ENCODE data around the gene ANP32B.
"Not testable (repeated sequence)": the region's sequence is repeated elsewhere in the genome, so short reads cannot be mapped to it uniquely, and the experiment has no call there.

Gene ANP32B

DNA sequence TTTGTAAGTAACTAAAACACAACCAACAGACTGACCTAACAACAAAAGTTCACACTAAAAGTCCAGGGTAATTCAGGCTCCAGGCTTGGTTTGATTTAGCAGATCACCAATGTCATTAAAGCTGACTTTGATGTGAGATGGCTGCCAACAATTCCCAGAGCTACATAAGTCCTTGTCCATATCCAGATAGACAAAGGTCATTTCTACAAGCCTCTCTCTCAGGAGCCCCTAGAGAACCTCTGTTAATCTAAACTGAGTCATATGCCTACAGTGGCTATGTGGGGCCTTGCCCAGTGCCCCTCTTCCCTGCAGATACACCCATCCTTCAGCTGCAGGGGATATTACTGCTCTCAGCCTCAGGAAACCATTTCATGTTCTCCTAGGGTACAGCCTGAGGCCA is 18.2 kb upstream of the ANP32B start:
- no peak for DNase-seq

DNA sequence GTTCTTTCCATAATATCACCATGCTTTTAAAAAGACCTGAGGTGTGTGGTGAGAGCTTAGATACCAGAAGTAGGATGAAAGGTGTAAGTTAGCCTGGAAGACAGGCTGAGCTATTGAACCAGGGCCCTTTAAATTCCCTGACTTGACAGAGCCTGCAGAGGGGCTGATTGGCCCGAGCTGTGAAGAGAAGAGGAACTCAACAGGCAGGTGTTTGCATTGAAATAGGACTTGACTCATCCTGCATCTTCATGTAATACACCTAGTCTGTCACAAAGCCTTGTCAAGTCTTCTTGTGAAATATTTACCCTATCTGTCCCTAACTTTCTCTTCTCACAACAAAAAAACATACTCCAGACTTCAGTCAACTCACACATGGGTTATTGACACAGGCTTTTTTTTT is 16.6 kb upstream of the ANP32B start:
- no peak for DNase-seq

GRCh38 chr9:97969014-97969413 is 14.1 kb upstream of the ANP32B start:
- no peak for DNase-seq

GRCh38 chr9:97970165-97970564 is 13.0 kb upstream of the ANP32B start:
- no peak for DNase-seq

- DNase-seq, result no peak
Observed at GRCh38 chr9:97972753-97973152, 10.4 kb upstream of the ANP32B start.

DNA sequence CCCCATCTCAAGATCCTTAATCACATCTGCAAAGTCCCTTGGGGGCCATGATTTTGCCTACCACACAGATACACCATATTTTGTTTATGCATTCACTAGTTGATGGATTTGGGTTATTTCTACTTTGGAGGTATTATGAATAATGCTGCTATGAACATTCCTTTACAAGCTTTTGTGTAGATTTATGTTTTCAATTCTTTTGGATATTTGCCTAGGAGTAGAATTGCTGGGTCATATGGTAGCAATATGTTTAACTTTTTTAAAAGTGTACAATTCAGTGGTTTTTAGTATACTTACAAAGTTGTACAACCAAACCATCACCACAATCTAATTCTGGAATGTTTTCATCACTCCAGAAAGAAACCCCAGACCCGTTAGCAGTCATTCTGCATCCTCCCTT is 7.8 kb upstream of the ANP32B start:
- DNase-seq, result no peak

- not testable (repeated sequence) for DNase-seq
Observed at GRCh38 chr9:97976633-97977032, 6.5 kb upstream of the ANP32B start.

GRCh38 chr9:97978371-97979130 is 4.6 kb upstream of the ANP32B start:
- DNase-seq, result no peak

GRCh38 chr9:97979788-97980478 is 3.2 kb upstream of the ANP32B start:
- no peak for DNase-seq

DNA sequence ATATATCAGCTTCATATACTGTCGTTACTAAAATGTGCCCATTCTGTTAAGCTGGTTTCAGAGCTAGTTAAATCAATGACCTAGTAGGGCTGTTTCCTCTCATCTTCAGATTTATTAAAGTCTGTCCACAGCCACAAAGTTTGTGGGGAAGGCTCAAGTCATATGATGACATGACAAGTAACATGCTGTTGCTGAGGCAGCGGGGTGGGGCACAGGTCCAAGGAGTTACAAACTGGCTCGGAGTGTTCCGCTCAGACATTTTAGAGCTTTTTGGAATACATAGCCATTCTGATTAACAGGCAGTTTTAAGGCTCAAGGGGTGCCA is 2.7 kb upstream of the ANP32B start:
- no peak for DNase-seq

GRCh38 chr9:97980918-97981845 is 2.0 kb upstream of the ANP32B start:
- no peak for DNase-seq

DNA sequence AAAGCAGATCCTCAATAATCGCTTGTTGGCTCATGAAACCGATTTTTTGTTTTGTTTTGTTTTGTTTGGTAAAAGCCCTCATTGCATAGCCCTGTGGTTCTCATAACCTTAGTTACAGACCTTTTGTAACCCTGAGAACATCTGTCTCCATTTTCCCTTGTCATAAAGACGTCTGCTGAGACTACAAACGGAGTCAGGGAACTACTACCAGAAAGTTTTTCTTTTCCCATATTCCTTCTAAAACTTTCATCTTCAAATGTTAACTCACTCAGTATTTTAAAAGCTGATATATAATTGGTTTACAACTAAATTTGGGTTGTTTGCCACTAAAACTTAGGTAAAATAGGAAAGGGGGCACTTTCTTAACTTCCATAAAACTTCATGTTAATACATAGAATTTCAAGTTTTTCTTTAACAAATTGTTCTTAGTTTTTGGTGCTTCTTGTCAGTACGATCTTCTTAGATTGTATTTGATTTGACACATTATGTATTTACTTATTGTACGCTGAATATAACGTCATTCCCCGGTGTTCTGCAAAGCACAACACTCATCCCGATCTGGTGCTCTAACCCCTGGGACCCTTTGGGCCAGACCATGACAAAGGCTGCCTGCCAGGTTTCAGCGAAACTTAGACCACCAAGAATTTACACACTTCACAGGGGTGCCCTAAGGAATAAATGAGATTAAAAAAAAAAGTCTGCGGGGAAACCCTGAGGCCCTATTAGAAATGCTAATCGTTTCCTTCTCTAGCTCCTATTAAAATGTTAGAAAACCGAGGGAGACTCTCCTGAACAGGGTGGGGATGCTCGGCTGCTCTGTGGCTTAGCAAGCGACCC is 1.1 kb upstream of the ANP32B start:
- DNase-seq, result no peak

GRCh38 chr9:97983589-97984187 is 547 bp downstream of the ANP32B start:
- DNase-seq, result no peak

- no peak for DNase-seq
Observed at GRCh38 chr9:97984188-97985057, 1.3 kb downstream of the ANP32B start.

- no peak for DNase-seq
Observed at GRCh38 chr9:97985058-97985861, 2.1 kb downstream of the ANP32B start.

- DNase-seq, result no peak
Observed at GRCh38 chr9:97987487-97987886, 4.3 kb downstream of the ANP32B start.

DNA sequence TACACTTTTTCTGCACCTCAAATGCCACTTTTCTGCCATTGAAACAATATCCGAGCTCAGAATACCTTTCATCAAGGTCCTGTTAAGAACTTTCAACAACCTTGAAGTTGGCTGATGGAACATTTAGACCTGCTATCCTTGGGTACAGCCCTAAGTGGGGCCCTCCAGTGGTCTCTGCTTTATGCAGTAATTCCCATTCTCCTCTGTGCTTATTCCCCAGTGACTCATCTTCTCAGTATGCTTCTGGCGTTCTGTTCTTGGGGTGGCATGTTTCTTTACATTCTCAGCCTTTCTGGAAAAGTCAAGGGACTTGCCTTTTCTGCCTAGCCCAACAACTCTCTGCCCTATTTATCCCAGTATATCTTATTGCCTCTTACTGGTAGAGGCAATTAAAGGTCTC is 7.1 kb downstream of the ANP32B start:
- no peak for DNase-seq

DNA sequence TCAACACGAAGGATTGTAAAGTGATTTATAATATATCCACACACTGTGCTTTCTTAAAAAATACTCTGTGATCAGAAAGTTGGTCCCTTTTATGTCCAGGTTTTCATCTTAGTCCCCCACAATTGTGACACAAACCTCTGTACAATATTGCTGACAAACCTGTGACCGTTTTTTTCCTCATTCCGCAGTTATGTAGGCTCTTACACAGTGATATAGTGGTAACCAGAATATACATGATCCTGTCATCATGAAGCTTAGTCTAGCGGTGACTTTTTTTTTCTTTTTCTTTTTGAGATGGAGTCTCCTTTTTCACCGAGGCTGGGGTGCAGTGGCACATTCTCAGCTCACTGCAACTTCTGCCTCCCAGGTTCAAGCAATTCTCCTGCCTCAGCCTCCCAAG is 8.7 kb downstream of the ANP32B start:
- DNase-seq, result no peak

GRCh38 chr9:97992219-97992618 is 9.1 kb downstream of the ANP32B start:
- DNase-seq, result no peak

GRCh38 chr9:97993000-97993399 is 9.9 kb downstream of the ANP32B start:
- DNase-seq, result no peak
